Fibroblast of villous mesenchyme (primary cell): ENCODE results near the gene FAIM2. TPM values are rescaled to one million over a fixed set of nuclear protein-coding genes. Genes with fewer than 3 reads are reported as not detected.

Source experiments
- DNase-seq: peaks from one replicate; pipeline ENCODE4 v3.0.0-alpha.2; 2010; ENCODE audit warnings: low read depth
- H3K4me3 ChIP-seq: 2 replicates; pipeline ENCODE4 v1.5.1; 2011; ENCODE audit warnings: low read depth, mild to moderate bottlenecking, low read length
- CTCF ChIP-seq: IDR thresholded peaks from 2 replicates; pipeline ENCODE4 v1.5.1; 2012; ENCODE audit warnings: low read depth, mild to moderate bottlenecking, low read length; ENCODE audit not compliant: insufficient read depth
- total RNA-seq: library from RNA; depleted of rRNA; stranded (reverse); fragments of >200 nt; gene quantifications from 2 replicates; pipeline ENCODE4 v1.2.3, GENCODE V29; 2012

The FAIM2 gene
- total RNA-seq, 1 donor, result 3.0 TPM

GRCh38 chr12:49923880-49924556 lies 20.3 kb upstream of the FAIM2 start:
- H3K4me3 ChIP-seq, result no peak overlapping the region
- DNase-seq, result no peak
- TF ChIP-seq CTCF, result no peak

DNA sequence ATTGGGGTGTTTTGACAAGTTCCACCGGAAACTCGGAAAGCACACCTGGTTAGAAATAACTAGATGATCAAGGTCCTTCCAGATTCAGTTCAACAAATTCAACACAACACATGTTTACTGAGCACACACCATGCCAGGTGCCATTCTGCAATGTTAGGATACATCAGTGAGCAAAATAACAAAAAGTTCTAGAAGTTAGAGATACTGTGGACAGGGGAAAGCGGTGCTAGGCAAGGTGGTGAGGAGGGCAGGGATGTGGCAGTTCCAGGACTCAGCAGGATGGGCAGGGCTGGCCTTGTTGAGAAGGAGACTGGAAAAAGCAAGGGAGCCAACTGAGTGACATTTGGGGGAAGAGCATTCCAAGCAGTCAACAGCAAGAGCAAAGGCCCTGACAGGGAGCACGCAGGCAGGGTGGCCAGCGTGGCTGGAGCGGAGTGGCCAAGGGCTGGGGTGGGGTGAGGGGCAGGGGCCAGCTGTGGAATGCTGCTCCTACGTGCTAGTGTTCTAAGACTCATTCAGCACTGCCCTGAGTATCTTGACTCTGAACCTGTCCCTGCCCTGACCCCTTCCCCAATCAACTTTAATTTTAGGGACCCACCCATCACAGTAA lies 19.4 kb upstream of the FAIM2 start:
- TF ChIP-seq CTCF, result no peak
- DNase-seq, result no peak

DNA sequence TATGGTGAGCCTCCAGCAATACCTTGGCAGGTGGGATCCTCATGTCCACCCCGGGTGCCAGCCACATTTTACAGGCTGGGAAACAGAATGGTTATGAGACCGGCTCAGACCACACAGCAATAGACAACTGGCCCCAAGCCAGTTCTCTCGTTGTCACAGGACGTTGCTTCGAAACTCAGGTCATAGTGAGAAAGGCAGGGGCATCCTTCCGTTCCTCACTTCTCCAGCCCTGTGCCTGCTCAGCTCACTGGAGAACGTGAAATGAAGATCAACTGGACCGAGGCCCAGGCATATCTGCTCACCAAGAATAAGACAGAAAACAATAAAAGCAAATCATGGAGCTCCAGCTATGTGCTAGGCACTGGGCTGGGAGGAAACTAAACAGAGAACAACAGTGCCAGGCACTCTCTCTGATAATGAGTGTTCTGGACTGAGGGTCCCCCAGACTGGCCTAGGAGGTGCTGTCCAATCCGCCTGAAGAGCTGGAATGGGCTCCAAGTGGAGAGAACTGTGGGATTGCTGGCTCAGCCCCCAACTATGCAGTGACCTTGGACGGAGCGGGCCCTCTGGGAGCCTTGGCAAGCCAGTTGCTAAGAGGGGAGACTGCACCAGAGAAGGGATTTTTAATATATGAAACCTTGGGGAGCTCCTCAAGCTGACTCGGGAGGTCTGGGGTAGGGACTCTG lies 18.8 kb upstream of the FAIM2 start:
- no peak for DNase-seq
- no peak overlapping the region for H3K4me3 ChIP-seq
- no peak for TF ChIP-seq CTCF

More for the DNA sequence above, 19.4 kb upstream of the FAIM2 start:
- H3K4me3 ChIP-seq, result no peak overlapping the region

GRCh38 chr12:49921936-49922335 lies 18.2 kb upstream of the FAIM2 start:
- no peak for TF ChIP-seq CTCF
- H3K4me3 ChIP-seq, result no peak overlapping the region
- DNase-seq, result no peak

DNA sequence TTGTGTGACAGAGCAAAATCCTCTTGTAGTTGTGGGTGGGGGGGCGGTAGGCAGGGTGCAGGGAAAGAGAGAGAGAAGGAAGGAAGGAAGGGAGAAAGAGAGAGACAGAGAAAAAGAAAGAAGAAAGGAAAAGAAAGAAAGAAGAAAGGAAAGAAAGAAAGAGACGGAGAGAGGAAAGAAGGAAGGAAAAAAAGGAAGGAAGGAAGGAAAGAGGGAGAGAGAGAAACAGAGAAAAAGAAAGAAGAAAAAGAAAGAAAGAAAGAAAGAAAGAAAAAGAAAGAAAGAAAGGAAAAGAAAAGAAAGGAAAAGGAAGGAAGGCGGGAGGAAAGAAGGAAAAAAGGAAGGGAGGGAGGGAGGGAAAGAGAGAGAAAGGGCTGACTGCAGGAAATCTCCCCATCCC lies 17.6 kb upstream of the FAIM2 start:
- no peak for DNase-seq
- no peak for TF ChIP-seq CTCF
- no peak overlapping the region for H3K4me3 ChIP-seq

DNA sequence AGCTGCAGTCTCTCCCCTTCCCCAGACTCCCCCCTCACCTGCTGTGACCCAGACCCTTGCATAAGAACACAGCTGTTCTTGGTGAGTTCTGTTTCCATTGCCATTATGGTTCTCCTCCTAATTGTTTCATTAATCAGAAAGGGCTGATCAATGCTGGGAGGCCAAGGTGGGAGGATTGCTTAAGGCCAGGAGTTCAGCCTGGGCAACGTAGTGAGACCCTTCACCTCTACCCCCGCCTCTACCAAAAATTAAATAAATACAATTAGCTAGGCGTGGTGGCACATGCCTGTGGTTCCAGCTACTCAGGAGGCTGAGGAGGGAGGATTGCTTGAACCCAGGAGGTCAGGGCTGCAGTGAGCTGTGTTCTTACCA lies 17.2 kb upstream of the FAIM2 start:
- TF ChIP-seq CTCF, result no peak
- DNase-seq, result no peak

More for the DNA sequence above, 17.2 kb upstream of the FAIM2 start:
- no peak overlapping the region for H3K4me3 ChIP-seq
